K562 (cell line): ENCODE results near the gene CHST1. TPM values are rescaled to one million over a fixed set of nuclear protein-coding genes. Genes with fewer than 3 reads are reported as not detected.

Experiments
- ATAC-seq: fragments of 200-7000 bp; cut with Tn5 transposase; 3 replicates; pipeline ENCODE4 v1.9.1; 2020; ENCODE audit warnings: moderate library complexity
- BruUV-seq: library from RNA; stranded (reverse); fragments of 400-500 nt; replicated peaks from 2 replicates; lab custom pipeline; 2021; lab: Mats Ljungman, UMichigan
- CTCF ChIA-PET: fragments of 300-600 bp; formaldehyde crosslinking; extraction: SDS; loops from one replicate; lab custom pipeline; 2021; ENCODE audit warnings: low intra/inter-chr PET ratio; lab: Yijun Ruan, JAX
- POLR2A ChIA-PET: fragments of 300-600, 350-650 bp; sonication (Branson Sonifier 250); formaldehyde crosslinking; extraction: SDS; loops from one replicate; lab custom pipeline; 2021; ENCODE audit warnings: antibody characterized with exemption, inconsistent platforms; lab: Yijun Ruan, JAX
- DNase-seq, 4 experiments: peaks; one replicate each; pipeline versions ENCODE4 v3.0.0 to v3.0.0-alpha.2; 2011 to 2018; ENCODE audit warnings: low spot score in 3 of 4, mixed read lengths in 3 of 4; ENCODE audit errors: extremely low read depth in 1 of 4
- FAIRE-seq: peaks from 2 replicates; lab custom pipeline; 2011; peaks lifted over from hg19 to GRCh38; lab: Jason Lieb, UNC
- H2AFZ ChIP-seq: 2 replicates; pipeline ENCODE4 v1.6.0; 2011; ENCODE audit warnings: low read depth, low read length, control low read depth, inconsistent platforms
- H3K27ac ChIP-seq: fragments of 200-600 bp; 3 replicates; pipeline ENCODE4 v1.8.0; 2011; ENCODE audit warnings: low read depth, mild to moderate bottlenecking, control low read depth, inconsistent platforms, low read length, moderate library complexity, mixed read lengths; ENCODE audit errors: extremely low read depth
- H3K27me3 ChIP-seq, 2 experiments: fragments of 300-600 bp in 1 of 2; 2 replicates in 1 of 2; 3 replicates in 1 of 2; pipeline versions ENCODE4 v1.6.0 to v1.8.0; 2011; ENCODE audit warnings: inconsistent platforms in 2 of 2, low read length in 2 of 2, mild to moderate bottlenecking in 1 of 2, mixed read lengths in 1 of 2, moderate library complexity in 1 of 2; ENCODE audit not compliant: control insufficient read depth in 2 of 2, insufficient read depth in 2 of 2
- H3K36me3 ChIP-seq: fragments of 300-600 bp; 3 replicates; pipeline ENCODE4 v1.8.0; 2011; ENCODE audit warnings: mild to moderate bottlenecking, low read length, inconsistent platforms; ENCODE audit not compliant: control insufficient read depth, insufficient read depth
- H3K4me1 ChIP-seq, 2 experiments: fragments of 200-600 bp in 1 of 2; replicated peaks in 1 of 2; 2 replicates in 1 of 2; 3 replicates in 1 of 2; pipeline versions ENCODE4 v1.5.1 to v1.8.0; 2011; ENCODE audit warnings: inconsistent platforms in 2 of 2, low read length in 2 of 2, mild to moderate bottlenecking in 1 of 2, mixed read lengths in 1 of 2, moderate library complexity in 1 of 2; ENCODE audit not compliant: control insufficient read depth in 2 of 2, insufficient read depth in 2 of 2
- H3K4me2 ChIP-seq: 2 replicates; pipeline ENCODE4 v1.6.1; 2011; ENCODE audit warnings: low read length, control low read depth, inconsistent platforms, mixed read lengths; ENCODE audit not compliant: insufficient read depth
- H3K4me3 ChIP-seq: fragments of 200-600 bp; sonication (generic), shearing (Covaris generic); 2 replicates; pipeline ENCODE4 v1.5.1; 2016; ENCODE audit warnings: control low read depth, inconsistent platforms
- H3K79me2 ChIP-seq: fragments of 200-600 bp; 3 replicates; pipeline ENCODE4 v1.8.0; 2011; ENCODE audit warnings: low read length, inconsistent platforms; ENCODE audit not compliant: control insufficient read depth, insufficient read depth
- H3K9ac ChIP-seq, 2 experiments: 2 replicates each; pipeline versions ENCODE4 v1.6.0 to v1.6.1; 2011; ENCODE audit warnings: low read depth in 2 of 2, low read length in 2 of 2, control low read depth in 1 of 2, inconsistent platforms in 1 of 2, mild to moderate bottlenecking in 1 of 2, mixed read lengths in 1 of 2; ENCODE audit not compliant: insufficient read depth in 1 of 2
- H3K9me1 ChIP-seq: one replicate; pipeline ENCODE4 v1.6.0; 2011; ENCODE audit warnings: inconsistent platforms, mild to moderate bottlenecking, low read length, moderate library complexity; ENCODE audit not compliant: control insufficient read depth, insufficient read depth
- H3K9me3 ChIP-seq: replicated peaks from 2 replicates; pipeline ENCODE4 v1.5.1; 2011; ENCODE audit warnings: low read depth, low read length, inconsistent platforms; ENCODE audit not compliant: control insufficient read depth, insufficient read depth
- H4K20me1 ChIP-seq: replicated peaks from 2 replicates; pipeline ENCODE4 v1.6.1; 2011; ENCODE audit warnings: low read length, inconsistent platforms, mixed read lengths; ENCODE audit not compliant: control insufficient read depth, insufficient read depth
- HDAC3 ChIP-seq: fragments of 450-650 bp; IDR thresholded peaks from 2 replicates; pipeline ENCODE4 v1.6.1; 2018; ENCODE audit warnings: borderline replicate concordance, mild to moderate bottlenecking, moderate library complexity; ENCODE audit not compliant: partially characterized antibody
- MBD2 ChIP-seq: sonication (generic); IDR thresholded peaks from 2 replicates; pipeline ENCODE4 v1.6.1; 2016; ENCODE audit warnings: low read depth, borderline replicate concordance
- MXI1 ChIP-seq: IDR thresholded peaks from 2 replicates; pipeline ENCODE4 v1.6.1; 2011; ENCODE audit warnings: low read depth, mild to moderate bottlenecking, improper control_type of control experiment, low read length
- RUNX1 ChIP-seq: sonication (generic); IDR thresholded peaks from 2 replicates; pipeline ENCODE4 v1.6.1; 2016; ENCODE audit warnings: antibody characterized with exemption, low read depth
- ZBTB8A ChIP-seq: fragments of 450-650 bp; IDR thresholded peaks from 2 replicates; pipeline ENCODE4 v1.6.1; 2018; ENCODE audit warnings: mild to moderate bottlenecking, moderate library complexity; ENCODE audit not compliant: partially characterized antibody
- ZFPM2 ChIP-seq: fragments of 250-450 bp; sonication (Bioruptor Pico); IDR thresholded peaks from 2 replicates; pipeline ENCODE4 v1.5.1; 2022; ENCODE audit warnings: mild to moderate bottlenecking
- WGBS: fragments of 100-300 bp; shearing (Covaris generic); methylation state at CpG from one replicate; pipeline ENCODE4 v1.1.6; 2016; ENCODE audit warnings: low coverage, mixed read lengths; ENCODE audit not compliant: insufficient coverage; ENCODE audit errors: missing lambda C conversion rate; 5-methylcytosine and 5-hydroxymethylcytosine counted together
- in situ Hi-C: fragments of 300-500 bp; cut with MboI; formaldehyde crosslinking; loops from 4 replicates; pipeline ENCODE4 v1.15.0; 2018; ENCODE audit warnings: inconsistent platforms, mixed read lengths
- intact Hi-C: fragments of 100-400 bp; cut with micrococcal nuclease; formaldehyde crosslinking; loops from 2 replicates; pipeline ENCODE4 v1.14.2; 2022
- polyA plus RNA-seq, 8 experiments: library from polyadenylated mRNA; depleted of rRNA in 4 of 8; stranded (reverse) in 5 of 8; unstranded in 3 of 8; fragments of >200 nt; fragmentation: Nextera tagmentation in 2 of 8; fragmentation: Illumina TruSeq in 1 of 8; extraction: Ambion mirVana in 2 of 8; extraction: Trizol in 1 of 8; gene quantifications; 2 replicates each; pipeline versions ENCODE4 v1.2.1 to v1.2.3, GENCODE V29; 2011 to 2014; ENCODE audit warnings: inconsistent platforms in 1 of 8, missing spikeins in 1 of 8
- total RNA-seq, 7 experiments: library from RNA; depleted of rRNA in 6 of 7; stranded (reverse); fragments of >200 nt in 6 of 7; fragmentation: Illumina TruSeq in 2 of 7; extraction: Trizol in 2 of 7; gene quantifications; 2 replicates each; pipeline versions ENCODE4 v1.2.1 to v1.2.3, GENCODE V29; 2011 to 2021; ENCODE audit warnings: low replicate concordance in 1 of 7
- TF ChIP-seq, protein P1 (sequence below): fragments of 250-450 bp; sonication (Bioruptor Pico); IDR thresholded peaks from 2 replicates; pipeline ENCODE4 v1.4.0; 2020; ENCODE audit warnings: mild to moderate bottlenecking, moderate library complexity
- TF ChIP-seq, protein P2 (sequence below): fragments of 250-450 bp; sonication (Bioruptor Pico); IDR thresholded peaks from 2 replicates; pipeline ENCODE4 v1.8.0; 2022; ENCODE audit warnings: inconsistent platforms
- TF ChIP-seq, protein P3 (sequence below): fragments of 250-450 bp; sonication (Bioruptor Pico); IDR thresholded peaks from 2 replicates; pipeline ENCODE4 v1.5.1; 2021; ENCODE audit warnings: mild to moderate bottlenecking
- TF ChIP-seq, protein P4 (sequence below), 2 experiments: fragments of 450-650 bp; conservative IDR thresholded peaks; 2 replicates each; pipeline ENCODE4 v1.6.1; 2017; ENCODE audit warnings: mild to moderate bottlenecking in 2 of 2, moderate library complexity in 2 of 2
- TF ChIP-seq, protein P5 (sequence below): fragments of 450-650 bp; IDR thresholded peaks from 2 replicates; pipeline ENCODE4 v1.6.1; 2016; ENCODE audit warnings: low read depth, mild to moderate bottlenecking, moderate library complexity

CHST1 gene
- total and polyA plus RNA-seq, 9 of the 15 experiments (the other 6 are each of a cell fraction or from before 2014, with no cell fraction given), result 0.04 to 0.32 (median 0.18) TPM; not detected in 4

DNA sequence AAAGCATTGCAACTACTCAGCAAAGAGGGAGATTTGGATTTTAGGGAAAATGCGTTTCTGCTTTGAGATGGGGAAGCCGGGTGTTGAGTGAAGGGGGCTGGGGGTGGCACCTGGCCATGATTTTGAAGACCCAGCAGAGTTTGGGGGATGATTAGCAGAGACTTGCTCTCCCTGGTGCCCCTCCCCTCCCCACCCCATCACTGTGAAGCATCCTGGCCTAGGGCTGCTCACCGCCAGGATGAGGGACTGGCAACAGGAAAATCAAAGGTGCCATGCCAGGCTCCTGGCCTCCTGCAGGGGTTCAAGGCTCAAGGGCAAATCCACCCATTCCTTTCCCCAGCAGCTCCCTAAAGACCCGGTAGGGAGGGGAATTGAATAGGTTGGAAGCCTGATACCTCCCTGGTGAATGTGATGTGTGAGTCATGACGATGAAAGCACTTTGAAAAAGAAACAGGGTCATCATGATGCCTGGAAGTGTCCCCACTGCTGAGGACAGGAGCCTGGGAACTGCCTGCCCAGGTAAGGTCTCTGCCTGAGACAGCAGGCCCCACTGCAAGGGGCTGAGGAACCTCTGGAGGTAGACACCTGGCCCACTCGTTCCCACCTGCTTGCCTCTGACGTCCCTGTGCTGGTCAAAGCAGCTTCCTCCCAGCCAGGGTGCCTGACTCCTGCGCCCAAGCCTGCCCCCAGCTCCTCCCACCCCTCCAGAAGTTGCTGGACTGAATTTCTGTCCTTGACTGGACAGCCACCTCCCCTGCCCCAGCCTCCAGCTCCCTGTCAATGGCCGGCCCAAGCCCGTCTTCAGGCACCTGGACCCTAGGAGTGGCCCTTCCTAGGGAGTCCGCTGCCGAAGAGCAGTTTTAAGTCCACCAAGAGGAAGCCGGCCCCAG, 1.7 kb downstream of the CHST1 start:
- Histone ChIP-seq H2AFZ (no peak overlapping the region), H3K4me2 (no peak overlapping the region), H3K4me3 (no peak overlapping the region), H3K9ac (no peak overlapping the region), H3K36me3 (no peaks in the 10 kb centered on the region), H3K79me2 (no peaks in the 10 kb centered on the region), H3K4me1 (peaks cover 0 to 27% of the 10 kb centered on the region in 2 experiments; a peak in 2 of 5 replicates), H3K9me1 (no peaks in the 10 kb centered on the region), H4K20me1 (peaks cover 5% of the 10 kb centered on the region; the same call in 1 of the 2 replicates), H3K27ac (no peak overlapping the region), H3K27me3 (peaks cover 33 to 77% of the 10 kb centered on the region in 2 experiments), H3K9me3 (no peaks in the 10 kb centered on the region)
- FAIRE-seq, result no peak
- ChIA-PET POLR2A (interaction anchor here (0.7 to 0.9 kb wide), 2 partner anchors 67 to 91 kb away, joined by 3 to 4 read pairs; no protein-coding TSS in a partner anchor), CTCF (no interaction called here)
- no TSS peak for BruUV-seq
- intact Hi-C loops (no loop called here), in situ Hi-C loops (no loop called here)
- no peak for ATAC-seq
- DNase-seq, result no peak
- WGBS, result under 1% methylated on average over 12 of the region's 13 CpGs
- TF ChIP-seq MBD2, result no peak
- TF ChIP-seq MXI1, result no peak
- TF ChIP-seq, protein P1, sequence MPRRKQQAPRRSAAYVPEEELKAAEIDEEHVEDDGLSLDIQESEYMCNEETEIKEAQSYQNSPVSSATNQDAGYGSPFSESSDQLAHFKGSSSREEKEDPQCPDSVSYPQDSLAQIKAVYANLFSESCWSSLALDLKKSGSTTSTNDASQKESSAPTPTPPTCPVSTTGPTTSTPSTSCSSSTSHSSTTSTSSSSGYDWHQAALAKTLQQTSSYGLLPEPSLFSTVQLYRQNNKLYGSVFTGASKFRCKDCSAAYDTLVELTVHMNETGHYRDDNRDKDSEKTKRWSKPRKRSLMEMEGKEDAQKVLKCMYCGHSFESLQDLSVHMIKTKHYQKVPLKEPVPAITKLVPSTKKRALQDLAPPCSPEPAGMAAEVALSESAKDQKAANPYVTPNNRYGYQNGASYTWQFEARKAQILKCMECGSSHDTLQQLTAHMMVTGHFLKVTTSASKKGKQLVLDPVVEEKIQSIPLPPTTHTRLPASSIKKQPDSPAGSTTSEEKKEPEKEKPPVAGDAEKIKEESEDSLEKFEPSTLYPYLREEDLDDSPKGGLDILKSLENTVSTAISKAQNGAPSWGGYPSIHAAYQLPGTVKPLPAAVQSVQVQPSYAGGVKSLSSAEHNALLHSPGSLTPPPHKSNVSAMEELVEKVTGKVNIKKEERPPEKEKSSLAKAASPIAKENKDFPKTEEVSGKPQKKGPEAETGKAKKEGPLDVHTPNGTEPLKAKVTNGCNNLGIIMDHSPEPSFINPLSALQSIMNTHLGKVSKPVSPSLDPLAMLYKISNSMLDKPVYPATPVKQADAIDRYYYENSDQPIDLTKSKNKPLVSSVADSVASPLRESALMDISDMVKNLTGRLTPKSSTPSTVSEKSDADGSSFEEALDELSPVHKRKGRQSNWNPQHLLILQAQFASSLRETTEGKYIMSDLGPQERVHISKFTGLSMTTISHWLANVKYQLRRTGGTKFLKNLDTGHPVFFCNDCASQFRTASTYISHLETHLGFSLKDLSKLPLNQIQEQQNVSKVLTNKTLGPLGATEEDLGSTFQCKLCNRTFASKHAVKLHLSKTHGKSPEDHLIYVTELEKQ, result no peak
- TF ChIP-seq, protein P2, sequence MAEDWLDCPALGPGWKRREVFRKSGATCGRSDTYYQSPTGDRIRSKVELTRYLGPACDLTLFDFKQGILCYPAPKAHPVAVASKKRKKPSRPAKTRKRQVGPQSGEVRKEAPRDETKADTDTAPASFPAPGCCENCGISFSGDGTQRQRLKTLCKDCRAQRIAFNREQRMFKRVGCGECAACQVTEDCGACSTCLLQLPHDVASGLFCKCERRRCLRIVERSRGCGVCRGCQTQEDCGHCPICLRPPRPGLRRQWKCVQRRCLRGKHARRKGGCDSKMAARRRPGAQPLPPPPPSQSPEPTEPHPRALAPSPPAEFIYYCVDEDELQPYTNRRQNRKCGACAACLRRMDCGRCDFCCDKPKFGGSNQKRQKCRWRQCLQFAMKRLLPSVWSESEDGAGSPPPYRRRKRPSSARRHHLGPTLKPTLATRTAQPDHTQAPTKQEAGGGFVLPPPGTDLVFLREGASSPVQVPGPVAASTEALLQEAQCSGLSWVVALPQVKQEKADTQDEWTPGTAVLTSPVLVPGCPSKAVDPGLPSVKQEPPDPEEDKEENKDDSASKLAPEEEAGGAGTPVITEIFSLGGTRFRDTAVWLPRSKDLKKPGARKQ (CRISPR knock-in tag), result no peak
- no peak for TF ChIP-seq RUNX1
- TF ChIP-seq, protein P3, sequence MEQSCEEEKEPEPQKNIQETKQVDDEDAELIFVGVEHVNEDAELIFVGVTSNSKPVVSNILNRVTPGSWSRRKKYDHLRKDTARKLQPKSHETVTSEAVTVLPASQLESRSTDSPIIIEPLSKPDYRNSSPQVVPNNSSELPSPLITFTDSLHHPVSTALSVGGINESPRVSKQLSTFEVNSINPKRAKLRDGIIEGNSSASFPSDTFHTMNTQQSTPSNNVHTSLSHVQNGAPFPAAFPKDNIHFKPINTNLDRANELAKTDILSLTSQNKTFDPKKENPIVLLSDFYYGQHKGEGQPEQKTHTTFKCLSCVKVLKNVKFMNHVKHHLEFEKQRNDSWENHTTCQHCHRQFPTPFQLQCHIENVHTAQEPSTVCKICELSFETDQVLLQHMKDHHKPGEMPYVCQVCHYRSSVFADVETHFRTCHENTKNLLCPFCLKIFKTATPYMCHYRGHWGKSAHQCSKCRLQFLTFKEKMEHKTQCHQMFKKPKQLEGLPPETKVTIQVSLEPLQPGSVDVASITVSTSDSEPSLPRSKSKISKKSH (CRISPR knock-in tag), result no peak
- TF ChIP-seq, protein P4, sequence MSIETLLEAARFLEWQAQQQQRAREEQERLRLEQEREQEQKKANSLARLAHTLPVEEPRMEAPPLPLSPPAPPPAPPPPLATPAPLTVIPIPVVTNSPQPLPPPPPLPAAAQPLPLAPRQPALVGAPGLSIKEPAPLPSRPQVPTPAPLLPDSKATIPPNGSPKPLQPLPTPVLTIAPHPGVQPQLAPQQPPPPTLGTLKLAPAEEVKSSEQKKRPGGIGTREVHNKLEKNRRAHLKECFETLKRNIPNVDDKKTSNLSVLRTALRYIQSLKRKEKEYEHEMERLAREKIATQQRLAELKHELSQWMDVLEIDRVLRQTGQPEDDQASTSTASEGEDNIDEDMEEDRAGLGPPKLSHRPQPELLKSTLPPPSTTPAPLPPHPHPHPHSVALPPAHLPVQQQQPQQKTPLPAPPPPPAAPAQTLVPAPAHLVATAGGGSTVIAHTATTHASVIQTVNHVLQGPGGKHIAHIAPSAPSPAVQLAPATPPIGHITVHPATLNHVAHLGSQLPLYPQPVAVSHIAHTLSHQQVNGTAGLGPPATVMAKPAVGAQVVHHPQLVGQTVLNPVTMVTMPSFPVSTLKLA (conservative IDR thresholded peaks at IDR 0.05), result no peak
- TF ChIP-seq, protein P5, sequence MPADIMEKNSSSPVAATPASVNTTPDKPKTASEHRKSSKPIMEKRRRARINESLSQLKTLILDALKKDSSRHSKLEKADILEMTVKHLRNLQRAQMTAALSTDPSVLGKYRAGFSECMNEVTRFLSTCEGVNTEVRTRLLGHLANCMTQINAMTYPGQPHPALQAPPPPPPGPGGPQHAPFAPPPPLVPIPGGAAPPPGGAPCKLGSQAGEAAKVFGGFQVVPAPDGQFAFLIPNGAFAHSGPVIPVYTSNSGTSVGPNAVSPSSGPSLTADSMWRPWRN, result no peak
- no peak for TF ChIP-seq HDAC3
- no peak for TF ChIP-seq ZFPM2 (CRISPR knock-in tag)
- no peak for TF ChIP-seq ZBTB8A
